ENCODE measurements around the gene SSC5D.

DNA sequence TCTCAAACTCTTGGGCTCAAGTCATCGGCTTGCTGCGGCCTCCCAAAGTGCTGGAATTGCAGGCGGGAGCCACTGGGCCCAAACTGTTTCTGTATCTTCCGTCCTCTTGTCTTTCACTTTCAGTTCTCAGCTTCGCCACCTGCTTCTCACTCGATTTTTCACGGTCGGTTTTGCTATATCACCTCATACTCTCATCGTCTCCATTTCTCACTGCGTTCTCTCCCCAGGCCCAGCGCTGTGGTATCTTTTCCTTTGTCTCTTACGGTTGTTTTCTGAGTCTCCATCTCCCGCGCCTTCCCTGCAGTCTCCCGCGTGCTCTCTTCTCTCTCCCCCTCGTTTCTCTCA lies 14.9 kb downstream of the SSC5D start:
- TF ChIP-seq POLR2A (IDR thresholded peaks at IDR 0.05; ENCODE audit: low read depth, low read length) (no peak), POLR2AphosphoS5 (IDR thresholded peaks at IDR 0.05; ENCODE audit: low read depth, low read length) (no peak), TAF1 (IDR thresholded peaks at IDR 0.05; ENCODE audit: low read depth, low read length) (no peak), PAX5 (IDR thresholded peaks at IDR 0.05; ENCODE audit: insufficient read depth, low read length, severe bottlenecking) (no peak)

Measured in GM12891 (cell line).